ENCODE results near the gene TMEM123.

- TF ChIP-seq CTCF (IDR thresholded peaks at IDR 0.05 in 8 of 11, conservative IDR thresholded peaks at IDR 0.05 in 3 of 11), result no peak
- no peak for TF ChIP-seq POLR2A (IDR thresholded peaks at IDR 0.05)
- peak in 1 of 3 donors; percentile 8 for TF ChIP-seq POLR2AphosphoS5 (IDR thresholded peaks at IDR 0.05)
Observed at GRCh38 chr11:102410382-102410784, 42.2 kb downstream of the TMEM123 start.

Data from spleen (tissue), 7 donors.